ENCODE results near the gene TSHZ1.

TSHZ1 gene

GRCh38 chr18:75335511-75335910 lies 124.9 kb downstream of the TSHZ1 start:
- DNase-seq, result no peak
- no peak overlapping the region for H3K4me3 ChIP-seq (ENCODE audit: insufficient read depth, low read depth, low read length, poor library complexity, severe bottlenecking)
- H3K27ac ChIP-seq (ENCODE audit: insufficient read depth, low read length, poor library complexity, severe bottlenecking), result no peak overlapping the region
- H3K27me3 ChIP-seq (replicated peaks; ENCODE audit: control insufficient read depth, insufficient read depth, low read length, poor library complexity, severe bottlenecking), result no peaks in the 10 kb centered on the region
- no peaks in the 10 kb centered on the region for H3K9me3 ChIP-seq (ENCODE audit: control insufficient read depth, low read length)
- no peaks in the 10 kb centered on the region for H3K36me3 ChIP-seq (ENCODE audit: control insufficient read depth, insufficient read depth, low read length)
- H3K4me1 ChIP-seq (ENCODE audit: control insufficient read depth, insufficient read depth, low read length, poor library complexity, severe bottlenecking), result no peaks in the 10 kb centered on the region

- Histone ChIP-seq H3K4me1 (ENCODE audit: control insufficient read depth, insufficient read depth, low read length, poor library complexity, severe bottlenecking) (no peaks in the 10 kb centered on the region), H3K9me3 (ENCODE audit: control insufficient read depth, low read length) (no peaks in the 10 kb centered on the region), H3K27me3 (replicated peaks; ENCODE audit: control insufficient read depth, insufficient read depth, low read length, poor library complexity, severe bottlenecking) (no peaks in the 10 kb centered on the region), H3K36me3 (ENCODE audit: control insufficient read depth, insufficient read depth, low read length) (no peaks in the 10 kb centered on the region), H3K27ac (ENCODE audit: insufficient read depth, low read length, poor library complexity, severe bottlenecking) (no peak overlapping the region), H3K4me3 (ENCODE audit: insufficient read depth, low read depth, low read length, poor library complexity, severe bottlenecking) (no peak overlapping the region)
- DNase-seq, result no peak
Measured at GRCh38 chr18:75336767-75337166, 126.2 kb downstream of the TSHZ1 start.

- Histone ChIP-seq H3K4me3 (ENCODE audit: insufficient read depth, low read depth, low read length, poor library complexity, severe bottlenecking) (no peak overlapping the region), H3K4me1 (ENCODE audit: control insufficient read depth, insufficient read depth, low read length, poor library complexity, severe bottlenecking) (no peaks in the 10 kb centered on the region), H3K27me3 (replicated peaks; ENCODE audit: control insufficient read depth, insufficient read depth, low read length, poor library complexity, severe bottlenecking) (no peaks in the 10 kb centered on the region), H3K9me3 (ENCODE audit: control insufficient read depth, low read length) (no peaks in the 10 kb centered on the region), H3K36me3 (ENCODE audit: control insufficient read depth, insufficient read depth, low read length) (no peaks in the 10 kb centered on the region), H3K27ac (ENCODE audit: insufficient read depth, low read length, poor library complexity, severe bottlenecking) (no peak overlapping the region)
- no peak for DNase-seq
Measured at GRCh38 chr18:75337348-75337747, 126.8 kb downstream of the TSHZ1 start.

- Histone ChIP-seq H3K9me3 (ENCODE audit: control insufficient read depth, low read length) (no peaks in the 10 kb centered on the region), H3K27me3 (replicated peaks; ENCODE audit: control insufficient read depth, insufficient read depth, low read length, poor library complexity, severe bottlenecking) (no peaks in the 10 kb centered on the region), H3K4me3 (ENCODE audit: insufficient read depth, low read depth, low read length, poor library complexity, severe bottlenecking) (no peak overlapping the region), H3K27ac (ENCODE audit: insufficient read depth, low read length, poor library complexity, severe bottlenecking) (no peak overlapping the region), H3K36me3 (ENCODE audit: control insufficient read depth, insufficient read depth, low read length) (no peaks in the 10 kb centered on the region), H3K4me1 (ENCODE audit: control insufficient read depth, insufficient read depth, low read length, poor library complexity, severe bottlenecking) (no peaks in the 10 kb centered on the region)
- no peak for DNase-seq
Measured at GRCh38 chr18:75338631-75339030, 128.0 kb downstream of the TSHZ1 start.

Measured in effector memory CD4-positive, alpha-beta T cell (primary cell).